ENCODE data around the gene C1QTNF5.

Gene C1QTNF5

GRCh38 chr11:119359365-119360214, 18.9 kb upstream of the C1QTNF5 start:
- no peak for DNase-seq (ENCODE audit: low spot score)

DNA sequence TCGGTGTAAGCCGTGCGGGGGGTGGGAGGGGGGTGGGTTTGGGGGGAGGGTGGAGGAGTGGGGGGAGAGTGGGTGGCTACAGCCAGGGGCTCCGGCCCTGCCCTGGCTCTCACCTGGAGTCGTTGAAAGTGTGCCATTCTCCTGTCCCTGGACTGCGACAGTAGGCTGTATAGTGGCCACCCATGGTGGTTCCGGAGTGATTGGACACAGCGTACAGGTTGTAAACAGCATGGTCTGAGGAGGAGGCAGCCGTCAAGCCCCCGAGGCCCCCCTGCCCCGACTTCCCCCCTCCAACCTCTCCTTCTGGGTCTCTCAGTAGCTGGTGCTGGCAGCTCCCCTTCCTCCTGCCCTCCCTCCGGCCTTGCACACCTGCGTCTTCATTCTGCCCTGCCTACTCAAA, 16.4 kb upstream of the C1QTNF5 start:
- no peak for DNase-seq (ENCODE audit: low spot score)

- no peak for DNase-seq (ENCODE audit: low spot score)
Observed at GRCh38 chr11:119356349-119357031, 15.8 kb upstream of the C1QTNF5 start.

DNA sequence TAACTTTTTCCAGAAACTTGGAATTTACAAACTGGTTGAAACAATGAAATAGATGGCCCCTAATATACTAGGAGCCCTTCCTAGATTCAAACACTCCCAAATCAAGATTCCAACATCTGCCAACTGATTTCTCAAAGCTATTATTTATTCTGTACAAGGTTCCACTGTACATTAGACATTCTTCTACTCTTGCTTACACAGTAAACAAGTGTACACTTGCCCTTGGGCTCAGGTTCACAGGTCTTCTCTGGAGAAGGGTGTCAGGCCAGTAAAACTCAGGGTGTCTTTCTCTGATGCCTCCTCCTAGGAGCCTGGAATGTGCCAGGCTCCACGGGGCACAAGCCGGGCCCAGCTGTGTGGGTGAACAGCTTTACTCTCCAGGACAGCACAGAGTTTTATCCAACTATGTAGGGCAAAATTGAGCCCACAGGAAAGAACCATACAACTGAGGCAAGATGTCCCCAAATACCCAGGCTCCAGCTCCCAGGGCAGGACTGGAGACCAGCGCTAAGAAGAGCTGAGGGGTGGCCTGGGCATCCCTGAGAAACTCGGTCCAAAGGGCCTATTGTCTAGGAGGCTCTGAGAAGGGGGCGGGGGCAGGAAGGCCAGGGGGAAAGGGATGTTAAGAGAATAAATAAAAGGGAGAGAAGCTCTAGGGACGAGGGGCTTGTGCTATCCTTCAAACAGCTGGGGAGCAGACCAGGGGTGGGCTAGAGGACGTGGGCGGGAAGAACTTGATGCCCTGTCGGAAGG, 14.6 kb upstream of the C1QTNF5 start:
- DNase-seq (ENCODE audit: low spot score) = no peak

DNA sequence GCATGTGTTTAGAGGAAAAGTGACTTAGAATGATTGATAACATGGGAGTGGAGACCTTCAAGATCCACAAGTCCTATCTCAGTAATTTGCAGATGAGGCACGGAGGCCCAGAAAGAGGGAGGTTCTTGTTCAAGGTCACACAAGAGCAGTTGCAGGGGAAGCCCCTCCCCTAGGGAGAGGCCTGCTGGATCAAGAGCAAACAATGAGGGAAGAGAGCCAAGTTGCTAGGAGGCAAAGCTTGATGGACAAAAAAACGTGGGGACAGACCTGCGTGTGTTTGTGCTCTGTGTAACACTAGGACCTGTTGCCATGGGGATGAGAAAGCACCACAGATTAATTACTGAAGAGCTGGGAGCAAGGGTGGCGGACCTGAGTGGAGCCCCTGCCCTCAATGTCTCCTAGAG, 12.2 kb upstream of the C1QTNF5 start:
- DNase-seq (ENCODE audit: low spot score) = peak; percentile 88

DNA sequence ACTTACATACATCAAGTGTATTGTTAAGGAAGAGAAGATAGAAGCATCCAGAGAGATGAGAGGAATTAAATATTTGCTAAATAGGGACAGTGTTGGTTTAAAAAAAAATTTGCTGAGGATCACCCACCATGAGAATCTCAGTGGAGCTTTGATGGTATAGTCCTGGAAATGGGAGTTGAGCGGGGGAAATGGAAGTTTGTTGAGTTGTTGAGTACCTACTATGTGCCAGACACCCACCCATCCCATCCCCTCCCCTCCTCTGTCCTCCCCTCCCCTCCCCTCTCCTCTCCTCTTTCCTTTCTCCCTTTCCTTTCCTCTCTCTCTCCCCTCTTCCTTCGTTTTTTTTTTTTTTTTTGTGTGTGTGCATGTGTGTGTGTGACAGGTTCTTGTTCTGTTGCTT, 10.5 kb upstream of the C1QTNF5 start:
- DNase-seq (ENCODE audit: low spot score) = no peak

DNA sequence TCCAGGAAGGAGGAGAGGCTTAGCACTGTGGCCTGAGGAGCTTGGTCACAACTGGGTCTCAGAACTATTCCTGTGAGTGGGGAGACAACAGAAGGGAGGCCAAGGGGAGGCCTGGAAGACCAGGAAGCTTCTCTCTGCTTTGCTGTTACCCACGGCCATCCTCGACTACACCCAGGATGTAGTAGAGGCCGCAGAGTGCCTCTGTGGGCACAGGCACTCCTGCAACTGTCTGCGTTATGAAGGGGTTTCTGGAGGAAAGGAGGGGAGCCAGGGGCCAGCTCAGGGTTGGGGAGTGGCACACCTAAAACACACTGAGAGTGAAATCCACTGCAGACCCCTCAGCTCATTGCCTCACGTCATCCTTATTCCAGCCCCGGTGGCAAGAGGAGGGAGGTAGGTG, 9.6 kb upstream of the C1QTNF5 start:
- no peak for DNase-seq (ENCODE audit: low spot score)

DNA sequence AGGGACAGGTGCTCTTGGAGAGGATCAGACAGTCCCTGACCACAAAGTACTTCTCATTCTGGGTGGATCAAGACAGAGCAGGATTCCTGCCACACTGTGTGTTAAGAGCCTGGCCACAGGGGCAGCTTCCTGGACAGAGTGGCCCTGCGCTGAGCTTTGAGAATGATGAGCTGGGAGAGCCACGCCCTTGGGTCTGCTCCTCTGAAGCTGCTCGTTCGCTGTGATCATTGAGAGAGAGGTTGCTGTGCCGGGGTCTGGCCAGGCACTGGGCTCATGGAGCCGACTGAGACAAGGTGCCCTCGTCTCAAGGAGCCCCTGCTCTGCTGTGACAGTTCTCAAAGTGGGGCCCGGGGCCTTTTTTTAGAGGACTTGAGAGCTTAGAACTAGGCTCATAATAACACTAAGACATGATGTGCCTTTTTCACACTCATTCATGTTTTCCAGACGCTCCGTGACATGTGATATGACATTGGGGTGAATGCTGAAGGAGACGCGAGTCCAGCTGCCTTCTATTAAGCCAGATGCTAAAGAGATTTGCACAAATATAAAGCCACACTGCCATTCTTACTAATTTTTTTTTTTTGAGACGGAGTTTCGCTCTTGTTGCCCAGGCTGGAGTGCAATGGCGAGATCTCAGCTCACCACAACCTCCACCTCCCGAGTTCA, 7.4 kb upstream of the C1QTNF5 start:
- no peak for DNase-seq (ENCODE audit: low spot score)

- DNase-seq (ENCODE audit: low spot score) = no peak
Observed at GRCh38 chr11:119347242-119347641, 6.6 kb upstream of the C1QTNF5 start.

DNA sequence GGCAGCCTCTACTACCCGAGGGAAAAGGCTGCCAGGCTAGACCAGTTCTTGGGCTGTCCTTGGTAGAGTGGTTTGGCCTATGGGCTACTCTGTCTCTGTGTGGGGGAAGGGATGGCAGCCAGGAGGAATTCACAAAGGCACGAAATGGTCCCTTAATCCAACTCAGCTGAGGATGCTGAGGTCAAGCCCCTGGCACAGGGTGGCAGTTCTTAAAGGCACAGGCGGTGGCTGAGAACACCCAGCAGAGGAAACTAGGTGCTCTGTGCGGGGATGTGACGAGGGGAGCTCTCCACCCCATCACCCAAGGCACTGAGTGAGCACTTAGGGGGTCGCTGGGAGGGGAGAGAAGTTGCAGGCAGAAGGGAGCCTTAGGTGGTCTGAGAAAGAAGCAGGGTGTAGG, 5.9 kb upstream of the C1QTNF5 start, which contains the start of gene MFRP:
Gene MFRP (minus strand): TSS at position 101 of the 400 bp plus-strand sequence. CDS start 192 bp downstream, outside the sequence.
- no peak for DNase-seq (ENCODE audit: low spot score)

DNA sequence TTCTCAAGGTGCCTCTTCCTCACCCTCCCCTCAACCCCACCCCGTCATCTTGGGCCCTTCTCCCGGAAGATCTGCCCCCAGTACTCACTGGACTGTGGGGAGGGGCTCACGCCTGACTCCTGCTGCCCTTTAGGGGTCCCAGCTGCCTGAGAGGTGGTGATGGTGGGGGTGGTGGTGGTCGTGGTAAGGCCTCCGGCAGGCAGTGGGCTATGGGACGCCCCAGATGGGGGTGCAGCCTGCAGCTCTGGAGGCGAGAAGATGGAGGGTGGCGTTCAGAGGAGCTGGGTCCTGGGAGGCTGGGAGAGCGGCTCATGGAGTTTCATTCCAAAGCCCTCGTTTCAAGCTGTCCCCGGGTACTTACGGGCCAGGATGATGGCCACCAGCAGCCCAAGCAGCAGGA, 5.0 kb upstream of the C1QTNF5 start:
- DNase-seq (ENCODE audit: low spot score) = no peak

- DNase-seq (ENCODE audit: low spot score) = no peak
Observed at GRCh38 chr11:119344291-119345010, 3.8 kb upstream of the C1QTNF5 start.

GRCh38 chr11:119343726-119344125, 3.0 kb upstream of the C1QTNF5 start:
- no peak for DNase-seq (ENCODE audit: low spot score)

GRCh38 chr11:119342362-119343130, 1.9 kb upstream of the C1QTNF5 start:
- DNase-seq (ENCODE audit: low spot score) = no peak

DNA sequence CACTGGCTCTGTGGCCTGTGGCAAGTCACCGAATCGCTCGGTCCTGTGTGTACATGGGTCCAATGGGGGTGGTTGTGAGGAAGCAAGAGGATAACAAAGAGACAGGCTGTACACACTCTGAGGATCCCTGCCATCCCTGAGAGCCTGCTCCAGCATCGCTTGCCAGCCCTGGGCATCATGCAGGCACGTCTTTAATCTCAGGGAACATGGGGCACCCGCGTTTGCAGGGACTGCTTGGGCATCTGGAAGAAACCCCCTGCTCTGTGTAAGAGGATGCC, 1.3 kb upstream of the C1QTNF5 start:
- DNase-seq (ENCODE audit: low spot score) = no peak

DNA sequence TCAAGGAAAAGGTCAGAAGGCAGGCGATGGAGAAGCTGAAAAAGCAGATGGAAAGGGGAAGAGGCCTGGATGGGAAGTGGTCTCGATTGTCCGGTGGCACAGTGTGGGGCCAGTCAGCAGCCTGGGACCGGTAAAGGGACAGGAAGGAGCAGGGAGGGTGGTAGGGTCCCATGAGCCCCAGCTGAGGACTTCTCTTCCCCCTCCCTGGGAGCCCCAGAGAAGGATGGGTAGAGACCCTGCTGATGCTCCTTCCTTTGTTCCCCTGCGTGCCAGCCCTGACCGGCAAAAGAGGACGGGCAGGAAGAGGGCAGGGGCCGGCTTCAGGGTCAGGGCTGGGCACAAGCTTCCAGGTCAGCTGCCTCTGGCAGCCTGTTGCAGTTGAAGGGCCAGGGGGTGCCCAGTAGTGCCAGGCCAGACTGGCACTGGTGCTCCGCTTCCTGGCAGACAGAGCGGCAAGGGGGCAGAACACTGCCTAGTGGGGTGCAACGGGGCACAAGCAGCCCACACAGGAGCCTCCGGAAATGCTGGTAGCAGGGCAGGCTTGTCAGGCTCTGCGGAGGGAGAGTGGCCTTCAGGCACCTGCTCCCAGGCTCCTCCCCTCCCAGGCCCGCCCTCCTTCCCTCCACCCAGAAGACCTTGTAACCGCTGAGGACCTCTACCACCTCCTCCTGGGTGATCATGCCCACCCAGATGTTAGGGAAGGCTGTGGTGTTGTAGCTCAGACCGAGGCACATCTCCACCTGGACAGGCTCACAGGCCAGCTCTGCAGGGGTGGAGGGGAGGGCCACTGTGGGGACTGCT, 739 bp upstream of the C1QTNF5 start:
- no peak for DNase-seq (ENCODE audit: low spot score)

DNA sequence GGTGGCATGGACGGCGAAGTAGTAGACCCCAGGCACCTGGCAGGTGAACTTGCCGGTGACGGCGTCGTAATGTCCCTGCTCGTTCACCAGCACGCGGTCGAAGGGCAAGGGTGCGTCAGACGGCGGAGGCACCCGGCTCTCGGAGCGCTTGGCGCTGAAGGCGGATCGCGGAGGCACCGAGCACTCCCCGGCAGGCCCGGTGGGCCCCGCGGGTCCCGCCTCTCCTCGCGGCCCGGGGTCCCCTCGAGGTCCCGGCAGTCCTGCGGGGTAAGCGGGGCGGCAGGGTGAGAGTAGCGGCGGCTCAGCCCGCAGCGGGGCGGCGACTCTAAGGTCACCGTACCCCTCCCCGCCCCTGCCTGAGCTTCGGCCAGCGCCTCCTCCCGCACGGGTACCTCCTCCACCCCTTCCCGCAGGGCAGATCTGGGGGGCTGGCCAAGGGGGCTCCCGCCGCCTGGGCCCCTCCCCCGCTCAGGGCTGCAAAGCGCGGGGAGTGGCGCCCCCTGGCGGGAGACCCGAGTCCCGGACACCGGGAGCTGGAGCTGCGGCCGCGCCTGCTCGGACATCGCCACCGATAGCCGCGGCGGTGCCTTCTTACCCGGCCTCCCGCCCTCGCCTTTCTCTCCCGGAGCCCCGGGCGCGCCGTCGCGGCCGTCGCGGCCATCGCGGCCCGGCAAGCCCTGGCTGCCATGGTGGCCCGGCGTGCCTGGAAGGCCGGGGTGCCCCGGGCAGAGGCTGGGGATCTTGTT, 921 bp downstream of the C1QTNF5 start:
- DNase-seq (ENCODE audit: low spot score) = peak; percentile 79

DNA sequence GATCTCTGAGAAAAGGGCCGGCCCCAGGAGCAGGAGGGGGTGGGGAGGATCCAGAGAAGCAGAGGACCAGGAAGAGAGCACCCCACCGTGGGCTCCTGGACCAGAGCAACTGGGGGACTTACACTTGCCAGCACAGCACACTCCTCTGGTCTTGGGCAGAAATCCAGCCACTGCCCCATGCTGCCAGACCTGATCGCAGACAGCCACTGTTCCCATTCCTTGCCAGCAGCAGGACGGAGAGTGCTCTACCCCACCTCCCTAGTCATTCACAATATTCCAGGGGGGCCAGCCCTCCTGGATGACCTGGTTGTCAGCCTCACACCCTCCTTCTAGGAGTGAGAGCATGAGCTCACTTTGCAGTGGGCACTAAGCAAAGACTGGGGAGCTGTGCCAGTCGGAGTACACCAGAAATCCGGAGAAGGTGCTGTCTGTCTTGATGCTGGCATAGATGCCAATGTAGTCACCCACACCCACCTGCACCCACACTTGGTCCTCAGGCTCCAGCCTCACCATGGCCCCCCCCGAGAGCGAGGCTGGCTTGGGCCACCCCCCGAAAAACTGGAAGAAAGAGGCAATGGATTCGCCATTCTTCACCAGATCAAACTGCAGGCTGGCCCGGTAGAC, 1.6 kb downstream of the C1QTNF5 start:
- no peak for DNase-seq (ENCODE audit: low spot score)

DNA sequence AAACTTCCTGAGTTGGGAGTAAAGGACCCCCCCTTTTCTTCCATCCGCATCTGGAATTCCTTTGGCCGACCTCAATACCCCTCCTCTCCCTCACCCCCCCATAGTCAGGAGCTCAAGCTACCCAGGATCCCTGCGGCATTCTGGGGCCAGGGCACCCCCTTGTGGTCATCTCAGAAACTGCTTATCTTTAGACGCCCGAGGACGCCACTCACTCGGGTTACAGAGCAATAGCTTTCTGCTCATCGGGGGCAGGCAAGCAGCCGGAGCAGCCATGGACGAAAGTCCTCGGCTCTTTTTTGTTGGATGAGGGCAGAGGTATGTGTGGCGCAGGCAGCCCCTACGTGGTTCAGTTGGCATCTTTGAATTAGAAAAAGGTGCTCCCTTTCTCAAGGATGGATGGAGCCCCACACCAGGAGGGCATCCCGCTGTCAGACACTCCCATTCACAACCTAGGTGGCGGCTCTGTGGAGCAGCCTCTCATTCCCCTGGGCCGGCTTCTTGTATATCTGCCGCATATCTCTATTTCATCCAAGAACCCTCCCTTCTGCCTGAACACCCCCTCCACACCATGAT, 2.3 kb downstream of the C1QTNF5 start:
- DNase-seq (ENCODE audit: low spot score) = peak; percentile 92

Data from HuH-7.5 (cell line).